Measurements from ENCODE around the gene PRC1. TPM values are rescaled to one million over a fixed set of nuclear protein-coding genes. Genes with fewer than 3 reads are reported as not detected.

Gene PRC1
- total and polyA plus RNA-seq, 2 donors from 2014 or later: 3.4 to 6.6 TPM

DNA sequence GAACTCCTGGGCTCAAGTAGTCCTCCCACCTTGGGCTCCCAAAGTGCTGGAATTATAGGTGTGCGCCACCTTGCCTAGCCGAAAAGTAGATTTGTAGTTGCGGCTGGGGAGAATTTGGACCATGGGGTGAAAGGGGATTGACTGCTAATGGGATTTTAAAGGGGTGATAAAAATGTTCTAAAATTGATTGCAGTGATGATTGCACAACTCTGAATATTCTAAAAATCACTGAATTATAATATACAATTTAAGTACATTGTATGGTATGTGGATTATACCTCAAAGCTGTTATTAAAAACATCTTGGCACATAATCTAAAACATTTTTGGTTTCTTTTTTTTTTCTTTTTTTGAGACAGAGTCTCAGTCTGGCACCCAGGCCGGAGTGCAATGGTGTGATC is 3.9 kb downstream of the PRC1 start:
- Histone ChIP-seq H3K4me1 (ENCODE audit: control insufficient read depth in 2 of 3, insufficient read depth in 2 of 3, low read depth in 1 of 3, low read length in 3 of 3) (no peaks in the 10 kb centered on the region), H3K9ac (ENCODE audit: low read length in 3 of 3) (no peak overlapping the region), H3K4me3 (ENCODE audit: low read length in 3 of 3) (no peak overlapping the region), H3K9me3 (ENCODE audit: control insufficient read depth in 2 of 3, insufficient read depth in 1 of 3, low read length in 3 of 3) (no peaks in the 10 kb centered on the region), H3K27me3 (ENCODE audit: control insufficient read depth, insufficient read depth, low read length) (no peaks in the 10 kb centered on the region), H3K27ac (ENCODE audit: low read depth in 2 of 2, low read length in 2 of 2) (no peak overlapping the region), H3K36me3 (ENCODE audit: control insufficient read depth in 2 of 3, insufficient read depth in 3 of 3, low read length in 3 of 3) (no peaks in the 10 kb centered on the region)
- intact Hi-C loops (cut with DNase I): no loop called here
- TF ChIP-seq, protein P1, sequence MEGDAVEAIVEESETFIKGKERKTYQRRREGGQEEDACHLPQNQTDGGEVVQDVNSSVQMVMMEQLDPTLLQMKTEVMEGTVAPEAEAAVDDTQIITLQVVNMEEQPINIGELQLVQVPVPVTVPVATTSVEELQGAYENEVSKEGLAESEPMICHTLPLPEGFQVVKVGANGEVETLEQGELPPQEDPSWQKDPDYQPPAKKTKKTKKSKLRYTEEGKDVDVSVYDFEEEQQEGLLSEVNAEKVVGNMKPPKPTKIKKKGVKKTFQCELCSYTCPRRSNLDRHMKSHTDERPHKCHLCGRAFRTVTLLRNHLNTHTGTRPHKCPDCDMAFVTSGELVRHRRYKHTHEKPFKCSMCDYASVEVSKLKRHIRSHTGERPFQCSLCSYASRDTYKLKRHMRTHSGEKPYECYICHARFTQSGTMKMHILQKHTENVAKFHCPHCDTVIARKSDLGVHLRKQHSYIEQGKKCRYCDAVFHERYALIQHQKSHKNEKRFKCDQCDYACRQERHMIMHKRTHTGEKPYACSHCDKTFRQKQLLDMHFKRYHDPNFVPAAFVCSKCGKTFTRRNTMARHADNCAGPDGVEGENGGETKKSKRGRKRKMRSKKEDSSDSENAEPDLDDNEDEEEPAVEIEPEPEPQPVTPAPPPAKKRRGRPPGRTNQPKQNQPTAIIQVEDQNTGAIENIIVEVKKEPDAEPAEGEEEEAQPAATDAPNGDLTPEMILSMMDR (IDR thresholded peaks at IDR 0.05; ENCODE audit: borderline replicate concordance, extremely low read depth, insufficient read depth): no peak
- FAIRE-seq (no peak), DNase-seq (no peak)

DNA sequence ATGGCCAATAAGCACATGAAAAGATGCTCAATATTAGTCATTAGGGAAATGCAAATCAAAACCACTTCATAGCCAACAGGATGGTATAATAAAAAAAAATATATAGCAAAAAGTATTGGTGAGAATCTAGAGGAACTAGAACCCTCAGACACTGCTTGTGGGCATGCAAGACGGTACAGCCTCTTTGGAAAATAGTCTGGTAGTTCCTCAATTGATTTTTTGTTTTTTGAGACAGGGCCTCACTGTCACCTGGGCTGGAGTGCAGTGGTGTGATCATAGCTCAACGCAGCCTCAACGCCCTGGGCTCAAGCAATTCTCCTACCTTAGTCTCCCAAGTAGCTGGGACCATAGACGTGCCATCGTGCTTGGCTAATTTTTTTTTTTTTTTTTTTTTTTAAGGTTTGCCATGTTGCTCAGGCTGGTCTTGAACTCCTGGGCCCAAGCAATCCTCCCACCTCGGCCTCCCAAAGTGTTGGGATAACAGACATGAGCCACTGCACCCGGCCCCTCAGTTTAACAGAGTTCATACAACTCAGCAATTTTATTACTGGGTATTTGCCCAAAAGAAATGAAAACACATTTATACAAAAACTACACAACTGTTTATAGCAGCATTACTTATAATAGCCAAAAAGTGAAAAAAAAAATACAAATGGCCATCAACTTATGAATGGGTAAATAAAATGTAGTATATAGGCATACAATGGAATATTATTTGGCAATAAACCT is 5.1 kb downstream of the PRC1 start:
- no peak overlapping the region for H3K4me3 ChIP-seq (ENCODE audit: low read length in 3 of 3)
- TF ChIP-seq, protein P1 (IDR thresholded peaks at IDR 0.05; ENCODE audit: borderline replicate concordance, extremely low read depth, insufficient read depth): no peak

DNA sequence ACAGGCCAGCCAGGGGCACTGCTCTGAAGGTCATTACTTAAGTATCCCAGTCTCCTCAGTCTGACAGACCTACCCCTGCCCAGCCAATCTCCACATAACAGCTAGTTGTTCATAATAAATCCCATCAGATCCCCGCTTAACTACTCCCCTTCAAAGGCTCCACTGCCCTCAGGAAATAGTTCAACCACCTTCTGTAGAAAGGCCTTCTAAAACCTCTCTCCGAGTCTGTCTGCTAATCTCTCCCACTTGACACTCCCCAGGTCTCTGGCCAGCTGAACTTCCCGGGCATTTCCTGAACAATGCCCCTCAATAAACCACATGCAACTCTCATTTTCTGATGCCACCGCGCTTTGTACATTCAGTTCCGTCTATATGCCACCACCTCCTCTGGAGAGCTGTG is 6.0 kb downstream of the PRC1 start:
- H3K9me3 ChIP-seq (ENCODE audit: control insufficient read depth in 2 of 3, insufficient read depth in 1 of 3, low read length in 3 of 3): no peaks in the 10 kb centered on the region
- H3K4me3 ChIP-seq (ENCODE audit: low read length in 3 of 3): no peak overlapping the region
- no peaks in the 10 kb centered on the region for H3K27me3 ChIP-seq (ENCODE audit: control insufficient read depth, insufficient read depth, low read length)
- no peak overlapping the region for H3K27ac ChIP-seq (ENCODE audit: low read depth in 2 of 2, low read length in 2 of 2)
- H3K4me1 ChIP-seq (ENCODE audit: control insufficient read depth in 2 of 3, insufficient read depth in 2 of 3, low read depth in 1 of 3, low read length in 3 of 3): no peaks in the 10 kb centered on the region
- TF ChIP-seq, protein P1 (IDR thresholded peaks at IDR 0.05; ENCODE audit: borderline replicate concordance, extremely low read depth, insufficient read depth): no peak
- no peaks in the 10 kb centered on the region for H3K36me3 ChIP-seq (ENCODE audit: control insufficient read depth in 2 of 3, insufficient read depth in 3 of 3, low read length in 3 of 3)
- DNase-seq: no peak
- intact Hi-C loops (cut with DNase I): no loop called here
- FAIRE-seq: no peak
- no peak overlapping the region for H3K9ac ChIP-seq (ENCODE audit: low read length in 3 of 3)

More for the DNA sequence above, 5.1 kb downstream of the PRC1 start:
- Histone ChIP-seq H3K9me3 (ENCODE audit: control insufficient read depth in 2 of 3, insufficient read depth in 1 of 3, low read length in 3 of 3) (no peaks in the 10 kb centered on the region), H3K9ac (ENCODE audit: low read length in 3 of 3) (no peak overlapping the region), H3K27ac (ENCODE audit: low read depth in 2 of 2, low read length in 2 of 2) (no peak overlapping the region), H3K4me1 (ENCODE audit: control insufficient read depth in 2 of 3, insufficient read depth in 2 of 3, low read depth in 1 of 3, low read length in 3 of 3) (no peaks in the 10 kb centered on the region), H3K36me3 (ENCODE audit: control insufficient read depth in 2 of 3, insufficient read depth in 3 of 3, low read length in 3 of 3) (no peaks in the 10 kb centered on the region), H3K27me3 (ENCODE audit: control insufficient read depth, insufficient read depth, low read length) (no peaks in the 10 kb centered on the region)
- no peak for FAIRE-seq
- intact Hi-C loops (cut with DNase I): no loop called here
- DNase-seq: no peak

Measured in kidney (tissue), 14 donors.